CD4-positive, alpha-beta T cell treated with Interferon gamma for 1 hour (primary cell): ENCODE results near the gene ARHGAP12.

ENCODE experiments used
- DNase-seq: peaks from one replicate; pipeline ENCODE4 v3.0.0-alpha.2; 2020

ARHGAP12 gene

GRCh38 chr10:31875608-31876007 lies 53.0 kb downstream of the ARHGAP12 start:
- DNase-seq: no peak

GRCh38 chr10:31873724-31874123 lies 54.9 kb downstream of the ARHGAP12 start:
- no peak for DNase-seq

- no peak for DNase-seq
These were observed 57.2 kb downstream of the ARHGAP12 start for GRCh38 chr10:31871266-31872065.

GRCh38 chr10:31867646-31868045 lies 61.0 kb downstream of the ARHGAP12 start:
- DNase-seq: no peak

GRCh38 chr10:31866118-31866670 lies 62.4 kb downstream of the ARHGAP12 start:
- DNase-seq: no peak

- no peak for DNase-seq
These were observed 63.7 kb downstream of the ARHGAP12 start for GRCh38 chr10:31864834-31865518.

- DNase-seq: no peak
These were observed 73.6 kb downstream of the ARHGAP12 start for GRCh38 chr10:31855033-31855432.

GRCh38 chr10:31853629-31854028 lies 75.0 kb downstream of the ARHGAP12 start:
- DNase-seq: no peak

- DNase-seq: no peak
These were observed 77.4 kb downstream of the ARHGAP12 start for GRCh38 chr10:31851216-31851615.

- DNase-seq: no peak
These were observed 81.1 kb downstream of the ARHGAP12 start for GRCh38 chr10:31847515-31847914.

- no peak for DNase-seq
These were observed 89.9 kb downstream of the ARHGAP12 start for GRCh38 chr10:31838709-31839108.

GRCh38 chr10:31838065-31838464 lies 90.6 kb downstream of the ARHGAP12 start:
- DNase-seq: no peak

- DNase-seq: no peak
These were observed 91.8 kb downstream of the ARHGAP12 start for GRCh38 chr10:31836569-31837406.

GRCh38 chr10:31833753-31834152 lies 94.9 kb downstream of the ARHGAP12 start:
- DNase-seq: no peak

- DNase-seq: no peak
These were observed 96.4 kb downstream of the ARHGAP12 start for GRCh38 chr10:31832261-31832660.

GRCh38 chr10:31830887-31831286 lies 97.7 kb downstream of the ARHGAP12 start:
- no peak for DNase-seq

- no peak for DNase-seq
These were observed 98.9 kb downstream of the ARHGAP12 start for GRCh38 chr10:31829776-31830175.

GRCh38 chr10:31823358-31823757 lies 105.3 kb downstream of the ARHGAP12 start:
- no peak for DNase-seq

GRCh38 chr10:31822616-31823318 lies 105.9 kb downstream of the ARHGAP12 start:
- DNase-seq: no peak

GRCh38 chr10:31822150-31822549 lies 106.5 kb downstream of the ARHGAP12 start:
- no peak for DNase-seq

- DNase-seq: no peak
These were observed 107.8 kb downstream of the ARHGAP12 start for GRCh38 chr10:31820778-31821369.

- no peak for DNase-seq
These were observed 108.5 kb downstream of the ARHGAP12 start for GRCh38 chr10:31820096-31820495.
